Measurements from ENCODE around the gene DGKG. TPM values are rescaled to one million over a fixed set of nuclear protein-coding genes. Genes with fewer than 3 reads are reported as not detected.

DGKG gene
- total RNA-seq, 4 donors from 2014 or later = 0.70 to 13.2 (median 5.9) TPM

- Histone ChIP-seq H3K27me3 (no peaks in the 10 kb centered on the region), H3K27ac (no peak overlapping the region), H3K4me3 (no peak overlapping the region), H3K9me3 (no peaks in the 10 kb centered on the region), H3K36me3 (no peaks in the 10 kb centered on the region), H3K4me1 (no peaks in the 10 kb centered on the region)
- DNase-seq = no peak
- no peak for TF ChIP-seq CTCF (IDR thresholded peaks at IDR 0.05)
Observed at GRCh38 chr3:186400026-186400425, 38.0 kb upstream of the DGKG start.

- Histone ChIP-seq H3K36me3 (no peaks in the 10 kb centered on the region), H3K4me1 (no peaks in the 10 kb centered on the region), H3K27me3 (no peaks in the 10 kb centered on the region), H3K9me3 (no peaks in the 10 kb centered on the region), H3K27ac (no peak overlapping the region), H3K4me3 (no peak overlapping the region)
- TF ChIP-seq POLR2A (IDR thresholded peaks at IDR 0.05) (no peak), CTCF (IDR thresholded peaks at IDR 0.05) (no peak)
- no peak for DNase-seq
Observed at GRCh38 chr3:186394566-186395217, 32.7 kb upstream of the DGKG start.

- Histone ChIP-seq H3K4me3 (no peak overlapping the region), H3K4me1 (peaks cover 0 to 10% (median 0%) of the 10 kb centered on the region in 4 donors), H3K27me3 (no peaks in the 10 kb centered on the region), H3K27ac (no peak overlapping the region), H3K36me3 (no peaks in the 10 kb centered on the region), H3K9me3 (no peaks in the 10 kb centered on the region)
- DNase-seq = no peak
- TF ChIP-seq POLR2A (IDR thresholded peaks at IDR 0.05) = no peak
- TF ChIP-seq CTCF (IDR thresholded peaks at IDR 0.05) = no peak
Observed at GRCh38 chr3:186386883-186387560, 25.0 kb upstream of the DGKG start.

- Histone ChIP-seq H3K4me3 (no peak overlapping the region), H3K9me3 (no peaks in the 10 kb centered on the region), H3K27me3 (no peaks in the 10 kb centered on the region), H3K36me3 (no peaks in the 10 kb centered on the region), H3K4me1 (peaks cover 0 to 17% (median 0%) of the 10 kb centered on the region in 4 donors), H3K27ac (no peak overlapping the region)
- TF ChIP-seq POLR2A (IDR thresholded peaks at IDR 0.05) (no peak), CTCF (IDR thresholded peaks at IDR 0.05) (no peak)
- no peak for DNase-seq
Observed at GRCh38 chr3:186385856-186386602, 24.0 kb upstream of the DGKG start.

GRCh38 chr3:186383026-186383993 lies 21.3 kb upstream of the DGKG start:
- DNase-seq = no peak
- no peaks in the 10 kb centered on the region for H3K36me3 ChIP-seq
- H3K27me3 ChIP-seq = no peaks in the 10 kb centered on the region
- H3K4me1 ChIP-seq = peaks cover 0 to 20% (median 0%) of the 10 kb centered on the region in 4 donors
- H3K9me3 ChIP-seq = no peaks in the 10 kb centered on the region
- H3K4me3 ChIP-seq = no peak overlapping the region
- no peak overlapping the region for H3K27ac ChIP-seq
- TF ChIP-seq CTCF (IDR thresholded peaks at IDR 0.05) = no peak
- TF ChIP-seq POLR2A (IDR thresholded peaks at IDR 0.05) = no peak

Measured in Peyer's patch (tissue), 4 donors.